HEK293 (cell line): Measurements from ENCODE around the gene ELL2.

ENCODE experiments used
- CTCF ChIA-PET: fragments of 350-600 bp; formaldehyde crosslinking; extraction: SDS; loops from one replicate; lab custom pipeline; 2021; ENCODE audit warnings: antibody characterized with exemption; lab: Yijun Ruan, JAX
- POLR2A ChIA-PET: fragments of 300-600 bp; formaldehyde crosslinking; extraction: SDS; loops from one replicate; lab custom pipeline; 2020; ENCODE audit warnings: antibody characterized with exemption, inconsistent platforms; lab: Yijun Ruan, JAX
- H3K27ac ChIP-seq: fragments of 200-500 bp; sonication (Bioruptor generic); 2 replicates; pipeline ENCODE4 v1.5.1; 2014; ENCODE audit warnings: low read depth, low read length, control low read depth, inconsistent platforms; ENCODE audit errors: extremely low read depth
- H3K36me3 ChIP-seq, 2 experiments: fragments of 200-500 bp in 1 of 2; sonication (Bioruptor generic) in 1 of 2; 1 replicate in 1 of 2; 2 replicates in 1 of 2; pipeline ENCODE4 v1.5.1; 2014 to 2017; ENCODE audit warnings: inconsistent platforms in 2 of 2, low read length in 2 of 2; ENCODE audit not compliant: control insufficient read depth in 2 of 2, insufficient read depth in 1 of 2
- H3K4me1 ChIP-seq: fragments of 200-500 bp; sonication (Bioruptor generic); 2 replicates; pipeline ENCODE4 v1.5.1; 2014; ENCODE audit warnings: mild to moderate bottlenecking, low read length, inconsistent platforms; ENCODE audit not compliant: control insufficient read depth, insufficient read depth
- H3K4me3 ChIP-seq: 2 replicates; pipeline ENCODE4 v1.5.1; 2011; ENCODE audit warnings: low read depth, mild to moderate bottlenecking, control low read depth, low read length, moderate library complexity
- H3K9me3 ChIP-seq: fragments of 200-500 bp; sonication (Bioruptor generic); 2 replicates; pipeline ENCODE4 v1.5.1; 2014; ENCODE audit warnings: low read depth, low read length, inconsistent platforms; ENCODE audit not compliant: control insufficient read depth, insufficient read depth
- KLF8 ChIP-seq: fragments of 450-650 bp; formaldehyde crosslinking; IDR thresholded peaks from 2 replicates; pipeline ENCODE4 v1.5.1; 2016; ENCODE audit warnings: missing biosample characterization, missing genetic modification characterization
- RBAK ChIP-seq: fragments of 450-650 bp; formaldehyde crosslinking; IDR thresholded peaks from 2 replicates; pipeline ENCODE4 v1.5.1; 2016; ENCODE audit warnings: missing biosample characterization, missing genetic modification characterization
- REPIN1 ChIP-seq: fragments of 450-650 bp; formaldehyde crosslinking; IDR thresholded peaks from 2 replicates; pipeline ENCODE4 v1.5.1; 2017; ENCODE audit warnings: missing biosample characterization, missing genetic modification characterization, low read depth
- SP2 ChIP-seq: fragments of 450-650 bp; formaldehyde crosslinking; IDR thresholded peaks from 2 replicates; pipeline ENCODE4 v1.5.1; 2016; ENCODE audit warnings: missing biosample characterization, missing genetic modification characterization
- SP3 ChIP-seq: fragments of 450-650 bp; formaldehyde crosslinking; IDR thresholded peaks from 2 replicates; pipeline ENCODE4 v1.5.1; 2016; ENCODE audit warnings: missing biosample characterization, missing genetic modification characterization
- TCF7L2 ChIP-seq: IDR thresholded peaks from 2 replicates; pipeline ENCODE4 v1.6.1; 2011; ENCODE audit warnings: low read depth, mild to moderate bottlenecking, inconsistent platforms, low read length, moderate library complexity, borderline replicate concordance
- ZFP41 ChIP-seq: fragments of 450-650 bp; formaldehyde crosslinking; IDR thresholded peaks from 2 replicates; pipeline ENCODE4 v1.5.1; 2016; ENCODE audit warnings: missing biosample characterization, missing genetic modification characterization, borderline replicate concordance
- ZNF133 ChIP-seq: fragments of 450-650 bp; formaldehyde crosslinking; IDR thresholded peaks from 2 replicates; pipeline ENCODE4 v1.5.1; 2016; ENCODE audit warnings: missing biosample characterization, missing genetic modification characterization
- ZNF174 ChIP-seq: fragments of 450-650 bp; formaldehyde crosslinking; IDR thresholded peaks from 2 replicates; pipeline ENCODE4 v1.5.0; 2017; ENCODE audit warnings: missing biosample characterization, mild to moderate bottlenecking, missing genetic modification characterization
- ZNF211 ChIP-seq: fragments of 450-650 bp; formaldehyde crosslinking; IDR thresholded peaks from 2 replicates; pipeline ENCODE4 v1.5.1; 2016; ENCODE audit warnings: low read depth, missing biosample characterization, missing genetic modification characterization
- ZNF354C ChIP-seq: fragments of 450-650 bp; formaldehyde crosslinking; IDR thresholded peaks from 2 replicates; pipeline ENCODE4 v1.5.1; 2016; ENCODE audit warnings: missing biosample characterization, missing genetic modification characterization, low read depth, borderline replicate concordance
- ZNF404 ChIP-seq: fragments of 450-650 bp; formaldehyde crosslinking; IDR thresholded peaks from 2 replicates; pipeline ENCODE4 v1.5.1; 2017; ENCODE audit warnings: missing biosample characterization, missing genetic modification characterization
- ZNF423 ChIP-seq: fragments of 450-650 bp; formaldehyde crosslinking; IDR thresholded peaks from 2 replicates; pipeline ENCODE4 v1.5.1; 2016; ENCODE audit warnings: missing biosample characterization, missing genetic modification characterization
- ZNF600 ChIP-seq: fragments of 450-650 bp; formaldehyde crosslinking; IDR thresholded peaks from 2 replicates; pipeline ENCODE4 v1.5.1; 2016; ENCODE audit warnings: missing biosample characterization, missing genetic modification characterization
- ZNF670 ChIP-seq: fragments of 450-650 bp; formaldehyde crosslinking; IDR thresholded peaks from 2 replicates; pipeline ENCODE4 v1.5.1; 2016; ENCODE audit warnings: missing biosample characterization, missing genetic modification characterization, low read depth
- ZSCAN23 ChIP-seq: fragments of 450-650 bp; formaldehyde crosslinking; IDR thresholded peaks from 2 replicates; pipeline ENCODE4 v1.5.1; 2016; ENCODE audit warnings: missing biosample characterization, missing genetic modification characterization
- TF ChIP-seq, protein P1 (sequence below): fragments of 450-650 bp; formaldehyde crosslinking; IDR thresholded peaks from 2 replicates; pipeline ENCODE4 v1.5.1; 2017; ENCODE audit warnings: missing biosample characterization, missing genetic modification characterization
- TF ChIP-seq, protein P2 (sequence below): fragments of 450-650 bp; formaldehyde crosslinking; IDR thresholded peaks from 2 replicates; pipeline ENCODE4 v1.5.1; 2016; ENCODE audit warnings: missing biosample characterization, missing genetic modification characterization
- TF ChIP-seq, protein P3 (sequence below): fragments of 450-650 bp; formaldehyde crosslinking; IDR thresholded peaks from 2 replicates; pipeline ENCODE4 v1.5.1; 2016; ENCODE audit warnings: missing biosample characterization, missing genetic modification characterization

ELL2 gene

DNA sequence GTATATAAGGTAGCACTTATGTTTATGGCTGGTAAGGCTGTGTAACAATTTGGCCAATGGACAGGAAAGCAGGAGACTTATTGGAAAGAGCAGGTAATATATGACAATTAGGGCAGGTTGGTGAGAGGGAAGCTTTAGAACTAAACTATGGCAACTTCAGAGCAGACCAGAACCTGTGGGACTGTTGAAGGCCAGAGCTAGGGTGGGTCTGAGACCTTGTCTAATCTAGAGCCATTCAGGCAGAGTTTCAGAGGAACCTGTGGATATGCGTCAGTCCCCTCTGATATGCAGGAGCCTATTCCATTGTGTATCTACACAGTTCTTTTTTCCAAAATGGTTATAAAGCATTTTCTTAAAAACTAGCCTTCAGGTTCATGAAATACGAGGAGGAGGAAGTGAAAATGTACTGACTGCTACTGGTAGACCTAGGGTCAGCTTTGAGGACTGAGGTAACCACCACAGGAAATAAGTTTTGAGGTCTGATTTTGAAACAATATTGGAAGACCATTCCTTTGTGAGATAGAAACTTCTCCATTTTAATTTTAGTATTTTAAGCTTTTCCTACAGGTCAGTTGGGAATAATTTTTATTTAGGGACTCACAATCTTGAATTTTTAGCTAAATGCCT lies 37.6 kb downstream of the ELL2 start:
- ChIA-PET POLR2A (no interaction called here), CTCF (interaction anchor here (0.6 kb wide), 2 partner anchors 9 to 254 kb away, joined by 3 read pairs; no protein-coding TSS in a partner anchor)
- H3K4me3 ChIP-seq = no peak overlapping the region
- H3K4me1 ChIP-seq = peaks cover 13% of the 10 kb centered on the region
- H3K27ac ChIP-seq = no peak overlapping the region
- H3K36me3 ChIP-seq = no peaks in the 10 kb centered on the region
- no peaks in the 10 kb centered on the region for H3K9me3 ChIP-seq
- TF ChIP-seq REPIN1 (no peak), TCF7L2 (no peak), KLF8 (tag by site-specific recombination) (no peak), ZNF133 (tag by site-specific recombination) (no peak), ZNF354C (no peak), ZNF174 (tag by site-specific recombination) (no peak), ZNF423 (no peak), SP2 (tag by site-specific recombination) (no peak), ZFP41 (no peak), ZNF211 (tag by site-specific recombination) (no peak), ZSCAN23 (tag by site-specific recombination) (no peak)
- TF ChIP-seq, protein P1, sequence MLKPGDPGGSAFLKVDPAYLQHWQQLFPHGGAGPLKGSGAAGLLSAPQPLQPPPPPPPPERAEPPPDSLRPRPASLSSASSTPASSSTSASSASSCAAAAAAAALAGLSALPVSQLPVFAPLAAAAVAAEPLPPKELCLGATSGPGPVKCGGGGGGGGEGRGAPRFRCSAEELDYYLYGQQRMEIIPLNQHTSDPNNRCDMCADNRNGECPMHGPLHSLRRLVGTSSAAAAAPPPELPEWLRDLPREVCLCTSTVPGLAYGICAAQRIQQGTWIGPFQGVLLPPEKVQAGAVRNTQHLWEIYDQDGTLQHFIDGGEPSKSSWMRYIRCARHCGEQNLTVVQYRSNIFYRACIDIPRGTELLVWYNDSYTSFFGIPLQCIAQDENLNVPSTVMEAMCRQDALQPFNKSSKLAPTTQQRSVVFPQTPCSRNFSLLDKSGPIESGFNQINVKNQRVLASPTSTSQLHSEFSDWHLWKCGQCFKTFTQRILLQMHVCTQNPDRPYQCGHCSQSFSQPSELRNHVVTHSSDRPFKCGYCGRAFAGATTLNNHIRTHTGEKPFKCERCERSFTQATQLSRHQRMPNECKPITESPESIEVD (tag by site-specific recombination) = no peak

DNA sequence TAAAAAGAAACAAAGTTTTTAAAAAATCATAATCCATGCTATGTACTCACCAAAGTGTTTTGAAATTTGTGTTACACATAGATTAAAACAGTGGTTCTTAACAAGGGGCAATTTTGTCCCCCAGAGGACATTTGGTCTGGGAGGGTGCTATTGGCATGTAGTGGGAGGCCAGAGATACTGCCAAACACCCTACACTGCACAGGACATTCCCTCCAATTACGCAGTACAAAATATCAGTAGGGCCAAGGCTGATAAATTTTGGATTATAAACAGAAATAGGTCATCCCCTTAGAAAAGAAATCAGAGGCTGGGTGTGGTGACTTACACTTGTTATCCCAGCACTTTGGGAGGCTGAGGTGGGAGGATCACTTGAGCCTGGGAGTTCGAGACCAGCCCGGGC lies 38.9 kb downstream of the ELL2 start:
- Histone ChIP-seq H3K27ac (no peak overlapping the region), H3K9me3 (no peaks in the 10 kb centered on the region), H3K4me1 (peaks cover 11% of the 10 kb centered on the region; the same call in 1 of the 2 replicates), H3K36me3 (no peaks in the 10 kb centered on the region), H3K4me3 (no peak overlapping the region)
- no peak for TF ChIP-seq ZNF404
- no peak for TF ChIP-seq ZNF600 (tag by site-specific recombination)
- TF ChIP-seq SP2 (tag by site-specific recombination) = no peak
- no peak for TF ChIP-seq RBAK (tag by site-specific recombination)
- TF ChIP-seq, protein P2, sequence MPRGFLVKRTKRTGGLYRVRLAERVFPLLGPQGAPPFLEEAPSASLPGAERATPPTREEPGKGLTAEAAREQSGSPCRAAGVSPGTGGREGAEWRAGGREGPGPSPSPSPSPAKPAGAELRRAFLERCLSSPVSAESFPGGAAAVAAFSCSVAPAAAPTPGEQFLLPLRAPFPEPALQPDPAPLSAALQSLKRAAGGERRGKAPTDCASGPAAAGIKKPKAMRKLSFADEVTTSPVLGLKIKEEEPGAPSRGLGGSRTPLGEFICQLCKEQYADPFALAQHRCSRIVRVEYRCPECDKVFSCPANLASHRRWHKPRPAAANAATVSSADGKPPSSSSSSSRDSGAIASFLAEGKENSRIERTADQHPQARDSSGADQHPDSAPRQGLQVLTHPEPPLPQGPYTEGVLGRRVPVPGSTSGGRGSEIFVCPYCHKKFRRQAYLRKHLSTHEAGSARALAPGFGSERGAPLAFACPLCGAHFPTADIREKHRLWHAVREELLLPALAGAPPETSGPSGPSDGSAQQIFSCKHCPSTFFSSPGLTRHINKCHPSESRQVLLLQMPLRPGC (tag by site-specific recombination) = no peak
- no peak for TF ChIP-seq ZNF670 (tag by site-specific recombination)
- TF ChIP-seq SP3 = no peak
- TF ChIP-seq, protein P3, sequence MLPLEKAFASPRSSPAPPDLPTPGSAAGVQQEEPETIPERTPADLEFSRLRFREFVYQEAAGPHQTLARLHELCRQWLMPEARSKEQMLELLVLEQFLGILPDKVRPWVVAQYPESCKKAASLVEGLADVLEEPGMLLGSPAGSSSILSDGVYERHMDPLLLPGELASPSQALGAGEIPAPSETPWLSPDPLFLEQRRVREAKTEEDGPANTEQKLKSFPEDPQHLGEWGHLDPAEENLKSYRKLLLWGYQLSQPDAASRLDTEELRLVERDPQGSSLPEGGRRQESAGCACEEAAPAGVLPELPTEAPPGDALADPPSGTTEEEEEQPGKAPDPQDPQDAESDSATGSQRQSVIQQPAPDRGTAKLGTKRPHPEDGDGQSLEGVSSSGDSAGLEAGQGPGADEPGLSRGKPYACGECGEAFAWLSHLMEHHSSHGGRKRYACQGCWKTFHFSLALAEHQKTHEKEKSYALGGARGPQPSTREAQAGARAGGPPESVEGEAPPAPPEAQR = no peak
- CTCF ChIA-PET = interaction anchor here (0.6 to 0.9 kb wide), 2 partner anchors 30 to 48 kb away, joined by 3 read pairs; no protein-coding TSS in a partner anchor
- POLR2A ChIA-PET = no interaction called here
